RPMI8226 (cell line): ENCODE results near the gene GIMAP2.
"Not testable (repeated sequence)": the region's sequence is repeated elsewhere in the genome, so short reads cannot be mapped to it uniquely, and the experiment has no call there.

Experiments used
- DNase-seq: peaks from one replicate; pipeline ENCODE4 v3.0.0-alpha.2; 2015

GIMAP2 gene

GRCh38 chr7:150678601-150679000 lies 6.9 kb upstream of the GIMAP2 start:
- DNase-seq, result not testable (repeated sequence)

- DNase-seq, result not testable (repeated sequence)
Observed at GRCh38 chr7:150680364-150680763, 5.1 kb upstream of the GIMAP2 start.

GRCh38 chr7:150686030-150686631 lies 625 bp downstream of the GIMAP2 start:
- DNase-seq, result no peak

- no peak for DNase-seq
Observed at GRCh38 chr7:150688630-150689029, 3.1 kb downstream of the GIMAP2 start.

- no peak for DNase-seq
Observed at GRCh38 chr7:150695654-150696053, 10.1 kb downstream of the GIMAP2 start.

- DNase-seq, result no peak
Observed at GRCh38 chr7:150703209-150703608, 17.7 kb downstream of the GIMAP2 start.

- DNase-seq, result no peak
Observed at GRCh38 chr7:150715293-150715692, 29.8 kb downstream of the GIMAP2 start.

- no peak for DNase-seq
Observed at GRCh38 chr7:150715738-150716137, 30.2 kb downstream of the GIMAP2 start.

- no peak for DNase-seq
Observed at GRCh38 chr7:150716368-150716767, 30.9 kb downstream of the GIMAP2 start, which contains the start of gene GIMAP1. GIMAP1 (plus strand) TSS chr7:150716613; CDS start chr7:150719048, 2,435 bp downstream.

GRCh38 chr7:150716939-150717338 lies 31.4 kb downstream of the GIMAP2 start:
- DNase-seq, result no peak

GRCh38 chr7:150717814-150718420 lies 32.4 kb downstream of the GIMAP2 start:
- DNase-seq, result no peak

- no peak for DNase-seq
Observed at GRCh38 chr7:150719436-150719835, 33.9 kb downstream of the GIMAP2 start.

GRCh38 chr7:150719960-150720891 lies 34.7 kb downstream of the GIMAP2 start:
- DNase-seq, result no peak

- no peak for DNase-seq
Observed at GRCh38 chr7:150721970-150722373, 36.5 kb downstream of the GIMAP2 start.

- no peak for DNase-seq
Observed at GRCh38 chr7:150722431-150722931, 37.0 kb downstream of the GIMAP2 start.

GRCh38 chr7:150723467-150723866 lies 38.0 kb downstream of the GIMAP2 start:
- DNase-seq, result no peak

- no peak for DNase-seq
Observed at GRCh38 chr7:150727381-150727780, 41.9 kb downstream of the GIMAP2 start.

GRCh38 chr7:150728011-150728410 lies 42.5 kb downstream of the GIMAP2 start:
- no peak for DNase-seq

- DNase-seq, result no peak
Observed at GRCh38 chr7:150728609-150729008, 43.1 kb downstream of the GIMAP2 start.

GRCh38 chr7:150731916-150732315 lies 46.4 kb downstream of the GIMAP2 start:
- DNase-seq, result no peak

GRCh38 chr7:150732786-150733481 lies 47.4 kb downstream of the GIMAP2 start:
- DNase-seq, result no peak

GRCh38 chr7:150733482-150734095 lies 48.1 kb downstream of the GIMAP2 start:
- DNase-seq, result no peak
